LoVo (cell line): ENCODE measurements around the gene SLC5A8.

Source experiments
- DNase-seq: peaks from one replicate; pipeline ENCODE4 v3.0.0-alpha.2; 2016; ENCODE audit warnings: low spot score

SLC5A8 gene, protein sequence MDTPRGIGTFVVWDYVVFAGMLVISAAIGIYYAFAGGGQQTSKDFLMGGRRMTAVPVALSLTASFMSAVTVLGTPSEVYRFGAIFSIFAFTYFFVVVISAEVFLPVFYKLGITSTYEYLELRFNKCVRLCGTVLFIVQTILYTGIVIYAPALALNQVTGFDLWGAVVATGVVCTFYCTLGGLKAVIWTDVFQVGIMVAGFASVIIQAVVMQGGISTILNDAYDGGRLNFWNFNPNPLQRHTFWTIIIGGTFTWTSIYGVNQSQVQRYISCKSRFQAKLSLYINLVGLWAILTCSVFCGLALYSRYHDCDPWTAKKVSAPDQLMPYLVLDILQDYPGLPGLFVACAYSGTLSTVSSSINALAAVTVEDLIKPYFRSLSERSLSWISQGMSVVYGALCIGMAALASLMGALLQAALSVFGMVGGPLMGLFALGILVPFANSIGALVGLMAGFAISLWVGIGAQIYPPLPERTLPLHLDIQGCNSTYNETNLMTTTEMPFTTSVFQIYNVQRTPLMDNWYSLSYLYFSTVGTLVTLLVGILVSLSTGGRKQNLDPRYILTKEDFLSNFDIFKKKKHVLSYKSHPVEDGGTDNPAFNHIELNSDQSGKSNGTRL

DNA sequence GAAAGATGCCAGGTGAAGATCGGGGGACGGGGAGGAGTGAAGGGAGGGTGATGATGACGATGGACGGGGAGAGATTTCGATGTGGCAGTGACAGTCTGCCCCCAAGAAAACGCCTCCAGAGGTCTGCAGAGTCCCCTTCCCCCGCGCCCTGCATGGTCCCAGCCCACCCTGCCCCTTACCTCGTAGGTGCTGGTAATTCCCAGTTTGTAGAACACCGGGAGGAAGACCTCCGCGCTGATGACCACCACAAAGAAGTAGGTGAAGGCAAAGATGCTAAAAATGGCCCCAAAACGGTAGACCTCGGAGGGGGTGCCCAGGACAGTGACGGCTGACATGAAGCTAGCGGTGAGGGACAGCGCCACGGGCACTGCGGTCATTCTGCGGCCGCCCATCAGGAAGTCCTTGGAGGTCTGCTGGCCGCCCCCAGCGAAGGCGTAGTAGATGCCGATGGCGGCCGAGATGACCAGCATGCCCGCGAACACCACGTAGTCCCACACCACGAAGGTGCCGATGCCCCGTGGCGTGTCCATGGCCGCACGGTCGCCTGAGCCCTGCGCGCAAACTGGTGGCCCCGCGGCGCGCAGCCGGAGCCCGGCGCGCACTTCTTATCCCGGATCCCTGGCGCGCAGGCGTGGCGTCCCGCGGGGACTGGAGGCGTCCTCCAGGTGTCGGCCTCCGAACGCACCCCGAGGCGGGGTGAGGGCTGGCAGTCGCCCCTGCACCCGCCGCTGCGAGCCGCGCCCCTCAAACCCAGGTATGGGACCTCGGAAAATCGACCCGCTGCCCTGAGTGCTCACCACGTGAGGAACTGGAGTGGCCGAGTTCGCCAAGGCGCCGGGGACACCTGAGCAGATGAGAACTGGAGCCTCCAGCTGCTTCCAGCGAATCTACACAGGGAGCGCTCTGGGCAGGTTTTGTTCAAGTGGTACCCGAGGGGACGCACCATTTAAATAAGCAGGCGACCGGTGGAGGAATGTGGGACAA, at the start of gene SLC5A8:
TSS of gene SLC5A8 (minus strand) at position 920 of the 984 bp plus-strand sequence. CDS start at position 530, 390 bp downstream.
- no peak for DNase-seq

DNA sequence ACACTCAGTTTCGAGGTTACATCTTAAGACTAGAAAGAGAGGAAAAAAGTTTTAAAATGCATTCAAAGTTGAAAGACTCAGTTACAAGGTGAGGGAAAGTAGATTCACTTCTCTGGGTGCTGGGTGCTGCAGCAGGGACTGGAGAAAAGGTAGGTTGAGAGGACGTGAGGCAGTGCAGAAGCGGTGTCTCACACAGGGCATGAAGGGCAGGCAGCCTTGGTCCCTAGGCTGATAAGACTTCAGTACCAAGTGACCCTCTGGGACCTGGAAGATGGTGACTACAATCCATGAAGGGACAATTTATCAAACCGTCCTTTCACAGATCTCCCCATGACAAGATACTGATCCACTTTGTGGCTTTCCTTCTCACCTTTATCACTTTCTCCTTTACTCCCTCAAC, 47.3 kb upstream of the SLC5A8 start:
- DNase-seq, result no peak

DNA sequence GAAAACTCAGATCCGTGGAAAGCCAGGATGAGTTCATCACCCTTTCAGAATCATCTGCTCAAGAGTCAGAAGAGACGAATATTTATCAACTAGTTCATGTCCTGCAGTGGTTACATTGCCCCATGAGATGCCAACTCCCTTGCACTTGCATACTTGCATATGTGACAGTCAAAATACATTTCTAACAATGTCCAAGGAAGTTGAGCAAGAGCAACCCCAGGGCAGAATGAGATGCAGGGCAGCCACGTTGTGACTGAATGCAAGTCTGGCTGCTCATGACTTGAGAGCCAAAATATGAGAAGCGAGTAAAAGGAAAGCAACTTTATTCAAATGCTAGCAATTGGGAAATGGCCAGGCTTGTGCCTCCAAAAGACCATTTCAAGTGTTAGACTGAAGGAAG, 46.2 kb upstream of the SLC5A8 start:
- DNase-seq, result no peak

DNA sequence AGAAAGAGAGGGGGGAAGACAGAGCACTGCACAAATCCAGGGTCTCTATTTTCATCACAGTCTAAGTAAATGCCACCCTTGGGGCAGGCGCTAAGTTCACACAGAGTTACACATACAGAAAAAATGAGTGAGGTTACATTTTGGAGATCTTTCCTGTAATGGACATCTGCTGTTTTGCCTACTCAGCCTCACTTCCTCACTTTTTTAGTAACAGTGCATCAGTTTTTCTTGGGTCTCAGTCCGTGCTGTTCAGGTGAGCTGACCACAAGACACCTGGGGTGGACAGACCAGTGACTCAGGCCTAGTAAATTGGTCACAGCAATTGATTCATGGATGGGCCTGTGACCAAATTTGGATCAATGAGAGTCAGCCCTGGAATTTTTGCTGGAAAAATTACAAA, 33.6 kb upstream of the SLC5A8 start:
- DNase-seq, result no peak

DNA sequence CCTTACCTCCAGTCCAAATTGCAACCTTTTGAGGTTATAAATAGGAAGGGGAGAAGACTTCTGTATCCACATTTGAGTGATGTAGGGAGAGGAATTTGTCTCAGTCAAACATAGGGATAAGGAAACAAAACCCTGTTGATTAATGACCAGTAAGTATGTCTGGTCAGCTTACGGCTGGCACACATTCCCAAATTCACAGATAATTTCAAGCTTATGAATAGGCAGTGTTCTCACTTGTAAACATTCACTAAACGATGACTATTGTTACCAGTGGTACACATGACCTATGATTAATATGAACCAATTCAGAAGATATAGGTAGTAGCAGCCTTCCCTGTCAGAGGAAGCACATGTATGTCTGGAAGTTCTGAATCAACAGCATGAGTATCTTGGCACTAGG, 33.0 kb upstream of the SLC5A8 start:
- no peak for DNase-seq

DNA sequence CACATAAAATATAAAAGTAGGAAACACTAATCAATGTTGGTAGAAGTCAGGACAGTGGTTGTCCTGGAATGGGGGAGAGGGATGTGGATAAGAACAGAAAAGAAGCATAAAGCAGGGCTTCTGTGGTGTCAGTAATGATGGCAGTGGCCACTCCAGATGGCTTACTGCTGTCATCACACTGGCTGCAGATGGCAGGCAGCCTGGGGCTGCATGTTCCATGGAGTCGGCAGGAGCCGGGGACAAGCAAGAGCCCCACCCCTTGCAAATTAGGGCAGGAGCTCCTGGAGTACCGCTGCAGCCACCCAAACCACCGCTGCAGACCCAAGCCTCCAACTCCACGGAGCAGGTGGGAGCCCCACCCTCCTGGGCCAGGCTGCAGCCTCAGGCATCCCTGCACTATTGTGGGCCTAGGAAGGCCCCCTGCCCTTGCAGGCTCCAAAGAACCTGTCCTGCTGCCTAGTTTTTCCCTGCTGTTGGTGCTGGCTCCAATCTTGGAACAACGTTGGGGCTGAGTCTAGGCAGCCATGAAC, 28.8 kb upstream of the SLC5A8 start:
- DNase-seq, result no peak

DNA sequence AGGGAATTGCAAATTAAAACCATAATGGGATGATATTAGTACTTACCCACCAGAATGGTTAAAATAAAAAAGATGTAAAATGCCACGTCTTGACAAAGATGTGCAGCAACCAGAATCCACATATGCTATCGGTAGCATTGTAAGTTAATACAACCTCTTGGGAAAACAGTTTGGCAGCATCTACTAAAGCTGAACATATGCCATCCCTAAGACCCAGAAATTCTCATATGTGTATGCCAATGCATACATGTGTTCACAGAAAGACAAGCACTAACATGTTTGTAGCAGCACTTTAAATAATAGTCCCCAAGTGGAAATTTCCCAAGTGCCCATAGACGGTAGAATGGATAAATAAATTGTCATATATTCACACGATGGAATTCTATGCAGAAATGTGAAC, 28.3 kb upstream of the SLC5A8 start:
- no peak for DNase-seq

DNA sequence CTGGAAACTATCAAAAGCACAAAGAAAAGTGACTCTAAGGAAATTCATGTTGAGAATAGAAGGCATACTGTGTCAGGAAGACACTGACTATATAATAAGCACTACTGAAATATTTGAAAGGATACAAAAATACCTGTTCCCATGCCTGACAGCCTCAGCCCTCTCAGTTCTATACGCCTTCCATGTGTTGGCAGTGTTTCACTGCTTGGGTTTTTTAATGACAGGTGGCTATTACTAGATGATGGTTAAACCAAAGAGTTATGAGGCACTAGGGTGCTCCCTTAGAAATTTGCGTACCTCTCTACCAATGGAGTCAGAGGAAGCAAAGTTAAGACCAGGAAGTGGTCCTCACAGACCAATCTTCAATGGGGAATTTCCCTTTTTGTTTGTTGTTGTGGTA, 25.6 kb upstream of the SLC5A8 start:
- DNase-seq, result no peak

DNA sequence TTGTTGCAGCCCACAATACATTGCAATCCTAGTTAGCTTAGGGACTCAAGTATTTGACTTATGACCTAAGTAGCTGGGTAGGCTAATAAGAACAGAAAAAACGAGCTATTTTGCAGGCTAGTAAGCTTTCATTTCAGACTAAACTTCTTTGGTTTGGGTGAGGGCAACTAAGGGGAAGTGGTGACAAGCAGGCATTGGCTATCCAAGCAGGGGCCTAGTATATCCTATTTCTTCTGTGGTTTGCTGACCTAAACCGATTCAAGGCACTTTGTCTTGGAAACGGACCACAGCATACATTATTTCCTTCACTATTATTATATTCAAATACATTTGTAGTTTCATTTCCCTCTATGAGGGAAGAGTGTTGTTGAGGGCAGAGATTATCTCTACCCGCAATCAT, 21.6 kb upstream of the SLC5A8 start:
- no peak for DNase-seq

DNA sequence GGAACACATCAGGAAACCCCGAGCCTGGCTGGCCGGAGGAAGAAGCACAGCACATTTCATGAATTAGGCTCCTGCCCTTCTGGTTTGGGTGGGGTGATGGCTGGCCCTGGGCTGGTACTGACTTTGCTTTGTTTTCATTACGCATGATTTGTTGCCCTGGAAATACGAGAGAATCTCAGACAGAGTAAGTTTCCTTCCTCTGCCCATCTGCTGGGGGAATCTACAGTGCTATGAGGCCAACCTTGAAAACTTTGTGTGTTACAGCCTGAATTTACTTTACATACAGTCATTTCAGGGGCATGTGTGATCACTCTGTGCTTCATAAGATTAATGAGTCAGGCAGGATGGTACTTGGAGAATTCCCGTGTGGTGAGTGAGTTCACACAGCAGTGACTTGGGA, 20.5 kb upstream of the SLC5A8 start:
- no peak for DNase-seq

DNA sequence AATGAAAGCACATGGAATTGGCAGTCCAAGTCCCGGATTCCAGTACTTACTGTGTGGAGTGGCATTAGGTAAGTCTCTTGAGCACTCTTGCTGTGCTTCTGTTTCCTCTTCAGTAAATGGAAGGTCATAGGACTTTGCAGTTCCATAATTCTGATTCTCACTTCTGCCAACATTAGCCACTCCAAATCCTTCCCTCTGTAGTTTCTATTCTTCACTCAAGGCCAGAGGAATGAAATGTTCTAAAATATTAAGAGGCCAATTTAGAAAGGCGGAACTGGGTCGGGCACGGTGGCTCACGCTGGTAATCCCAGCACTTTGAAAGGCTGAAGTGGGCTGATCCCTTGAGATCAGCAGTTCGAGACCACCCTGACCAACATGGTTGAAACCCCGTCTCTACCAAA, 19.8 kb upstream of the SLC5A8 start:
- no peak for DNase-seq

DNA sequence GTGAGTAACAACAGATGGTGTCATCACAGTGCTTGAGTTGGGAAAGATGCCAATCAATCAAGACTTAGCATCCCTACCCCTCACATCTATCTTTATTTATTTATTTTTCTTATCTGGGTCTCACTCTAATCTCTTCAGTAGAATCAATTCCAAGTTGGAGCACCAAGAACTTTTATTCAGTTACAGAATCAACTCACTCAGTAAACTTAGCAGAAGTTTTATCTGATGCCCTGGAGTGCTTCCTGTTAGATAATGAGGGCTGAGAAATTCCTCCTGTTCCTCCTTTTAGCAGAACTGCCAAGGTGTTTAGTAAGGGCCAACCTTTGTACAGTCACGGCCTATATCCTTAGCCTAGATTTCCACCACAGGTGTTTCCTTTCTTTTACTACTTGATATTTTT, 11.3 kb upstream of the SLC5A8 start:
- no peak for DNase-seq

DNA sequence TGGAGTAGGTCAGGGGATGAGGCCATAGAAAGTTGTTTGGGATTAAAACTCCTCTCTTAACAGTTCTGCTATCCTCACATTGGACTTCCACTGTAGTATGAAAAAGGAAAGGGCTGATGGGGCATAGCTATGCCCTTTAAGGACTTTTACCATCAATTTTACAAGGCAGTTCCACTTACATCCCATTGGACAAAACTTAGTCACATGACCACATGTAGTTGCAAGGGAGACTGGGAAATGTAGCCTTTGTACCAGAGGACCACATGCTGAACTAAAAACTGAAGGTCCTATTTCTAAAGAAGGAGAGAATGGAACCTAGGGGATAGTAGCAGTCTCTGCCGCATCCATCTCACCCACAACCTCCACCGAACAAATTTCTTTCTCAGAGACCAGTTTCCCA, 6.8 kb upstream of the SLC5A8 start:
- no peak for DNase-seq

DNA sequence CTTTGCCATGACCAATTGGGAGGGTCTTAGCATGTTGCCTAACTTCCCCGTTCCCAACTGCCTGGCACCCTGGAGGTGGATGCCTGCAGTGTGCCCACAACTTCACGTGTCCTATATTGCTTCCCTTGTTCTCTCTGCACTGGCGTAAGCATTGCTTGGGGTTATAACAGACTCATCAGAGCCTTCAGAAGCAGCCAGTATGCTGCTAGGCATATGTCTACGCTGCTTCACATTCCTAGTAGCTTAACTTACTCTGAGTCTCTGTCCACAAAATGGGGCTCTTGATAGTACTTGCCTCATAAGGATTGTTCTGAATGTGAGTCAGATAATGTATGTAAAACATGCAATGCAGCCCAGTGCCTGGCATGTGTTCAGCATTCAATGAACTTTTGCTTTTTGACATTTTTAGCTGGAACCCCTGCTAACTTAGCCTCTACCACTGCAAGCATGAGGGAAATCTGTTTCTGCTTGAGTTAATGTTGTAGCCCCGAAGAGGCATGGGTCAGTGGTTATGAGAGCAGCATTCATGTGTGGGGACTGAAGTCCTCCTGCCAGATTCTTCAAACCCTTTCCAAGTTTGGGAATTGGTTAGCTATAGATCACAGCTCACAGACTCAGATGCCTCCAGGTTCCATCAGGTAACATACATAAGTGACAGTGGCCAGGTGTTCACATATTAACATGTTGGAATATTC, 2.8 kb downstream of the SLC5A8 start:
- DNase-seq, result no peak

DNA sequence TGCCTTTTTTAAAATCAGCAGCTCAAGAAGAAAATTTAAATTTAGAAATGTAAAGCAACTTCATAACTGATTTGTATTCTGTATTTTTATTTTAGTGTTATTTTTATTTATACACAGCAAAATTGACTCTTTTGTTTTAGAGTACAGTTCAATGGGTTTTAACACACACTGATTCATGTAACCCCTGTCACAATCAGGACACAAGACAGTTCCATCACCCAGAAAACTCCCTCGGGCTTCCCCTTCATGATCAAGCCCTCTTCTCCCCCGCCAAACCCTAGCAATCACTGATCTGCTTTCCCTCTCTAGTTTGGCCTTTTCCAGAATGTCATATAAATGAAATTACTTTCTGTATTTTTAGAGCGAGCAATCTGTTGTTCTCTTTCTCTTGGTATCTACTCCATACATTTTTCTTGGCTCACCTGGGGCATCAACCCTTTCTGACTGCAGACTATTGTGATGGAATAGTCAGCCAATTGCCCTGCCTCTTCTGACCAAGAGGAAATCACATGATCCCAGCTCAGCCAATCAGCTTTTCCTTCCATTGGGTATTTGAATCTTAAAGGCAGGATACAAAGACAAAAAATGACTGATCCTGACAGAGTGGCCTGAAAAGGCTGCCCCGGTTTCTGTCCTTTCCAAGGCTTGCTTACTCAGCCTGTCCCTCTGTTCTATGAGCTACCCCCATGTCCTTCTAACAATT, 5.3 kb downstream of the SLC5A8 start:
- no peak for DNase-seq

DNA sequence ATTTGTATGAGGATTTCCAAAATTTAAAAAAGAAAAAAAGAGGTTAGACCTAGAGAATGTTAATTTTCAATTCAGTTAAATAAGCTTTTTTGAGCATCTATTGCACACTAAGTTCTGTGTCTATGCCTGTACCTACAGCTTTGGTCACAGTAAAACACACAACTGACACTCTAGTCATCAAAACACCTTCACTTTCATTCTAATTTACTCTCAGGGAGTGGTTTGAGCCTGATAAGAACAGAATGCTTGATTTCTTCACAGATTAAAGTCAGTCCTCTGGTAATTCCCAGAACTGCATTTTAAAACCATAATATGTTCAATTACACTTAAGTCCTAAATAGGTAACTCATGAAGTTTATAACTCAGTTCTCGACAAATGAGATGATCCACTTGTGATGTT, 9.2 kb downstream of the SLC5A8 start:
- DNase-seq, result no peak

DNA sequence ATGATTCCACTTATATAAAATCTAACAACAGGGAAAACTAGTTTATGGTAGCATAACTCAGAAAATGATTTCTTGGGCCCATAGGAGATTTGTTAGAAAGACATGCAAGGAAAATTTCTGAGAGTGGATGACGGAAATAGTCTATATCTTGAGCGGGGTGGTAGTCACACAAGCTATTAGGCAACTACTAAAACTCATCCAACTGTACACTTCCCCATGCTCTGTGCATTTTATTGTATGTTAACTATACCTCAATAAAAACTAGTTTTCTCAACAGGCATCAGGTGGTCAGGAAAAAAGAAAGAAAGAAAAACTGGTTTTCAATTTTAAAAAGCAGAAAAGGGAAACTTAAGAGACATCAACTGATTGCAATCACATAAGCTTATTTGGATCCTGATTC, 9.9 kb downstream of the SLC5A8 start:
- DNase-seq, result no peak

DNA sequence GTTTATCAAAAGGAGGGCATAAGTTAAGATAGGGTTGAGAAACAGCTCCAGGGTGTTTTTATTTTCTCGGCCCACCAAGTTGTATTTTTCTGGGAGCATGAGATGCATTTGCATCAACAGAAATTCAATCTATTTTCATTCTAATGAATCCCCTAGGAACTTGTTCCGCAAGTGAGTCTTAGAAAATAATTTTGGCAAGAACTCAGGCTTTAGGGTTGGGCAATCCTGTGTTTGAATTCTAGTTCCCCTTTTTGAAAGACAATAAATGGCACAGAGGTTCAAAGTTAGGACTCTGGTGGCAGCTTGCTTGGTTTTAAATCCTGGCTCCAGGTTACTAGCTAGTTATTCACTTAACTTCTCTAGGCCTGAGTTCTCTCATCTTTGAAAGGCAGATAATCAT, 23.7 kb downstream of the SLC5A8 start:
- DNase-seq, result no peak

DNA sequence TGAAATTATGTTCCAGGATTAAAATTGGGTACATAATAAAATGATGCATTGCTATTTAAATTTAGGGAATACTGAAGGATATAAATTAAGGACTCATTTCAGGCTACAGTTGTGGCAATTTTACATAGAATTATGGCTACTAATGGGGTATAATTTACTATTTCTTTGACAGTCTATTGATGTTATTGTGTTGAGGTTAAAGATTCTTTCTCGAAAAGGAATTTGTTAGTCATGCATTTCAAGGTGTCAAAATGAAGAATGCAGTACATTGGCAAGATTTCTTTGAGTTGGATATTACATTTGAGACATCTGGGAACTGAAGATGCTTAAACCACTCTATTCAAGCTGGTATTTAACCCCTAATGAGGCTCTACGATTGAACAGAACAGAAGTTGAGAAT, 28.3 kb downstream of the SLC5A8 start:
- no peak for DNase-seq

DNA sequence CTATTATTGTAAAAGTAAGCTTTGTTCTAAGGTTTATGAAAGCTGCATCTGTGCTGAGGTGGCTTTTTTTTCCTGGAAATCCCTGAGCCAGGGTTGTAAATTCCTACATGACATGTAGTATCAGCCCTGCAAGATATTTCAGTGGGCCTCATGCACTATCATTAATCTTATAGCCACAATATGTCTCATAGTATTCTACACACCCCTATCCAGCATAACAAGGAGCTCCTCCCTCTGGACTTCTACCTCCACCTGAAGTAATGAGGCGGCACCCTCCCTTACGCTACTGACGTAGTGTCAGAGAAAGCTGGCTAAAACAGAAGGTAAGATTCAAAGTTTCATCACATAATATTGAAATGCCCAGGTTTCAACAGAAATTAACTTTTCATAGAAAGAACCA, 35.5 kb downstream of the SLC5A8 start:
- no peak for DNase-seq

DNA sequence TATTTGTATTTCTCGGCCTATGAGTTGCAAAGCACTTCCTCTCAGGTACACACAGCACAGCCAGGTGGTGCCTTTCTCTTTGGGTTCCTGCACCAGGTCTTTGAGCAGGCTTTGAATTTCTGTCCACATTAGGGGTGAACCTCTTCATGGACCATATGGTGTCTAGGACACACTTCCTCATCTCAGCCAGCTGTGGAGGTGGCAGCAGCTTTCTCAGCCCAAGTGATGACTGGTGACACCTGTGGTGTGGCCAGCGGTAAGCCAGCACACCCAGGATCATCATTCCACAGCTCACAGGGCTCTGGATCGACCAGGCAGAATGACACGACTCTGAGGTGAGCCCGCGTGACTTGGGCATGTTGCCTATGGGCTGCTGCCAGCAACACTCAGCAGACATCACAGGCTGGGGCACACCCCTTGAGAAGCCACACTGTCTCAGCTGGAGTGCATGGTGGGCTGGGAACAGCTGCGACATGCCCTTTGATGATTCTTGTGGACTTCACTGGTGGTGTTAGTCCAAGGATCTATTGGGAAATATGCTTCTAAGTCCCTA, 36.8 kb downstream of the SLC5A8 start:
- DNase-seq, result no peak
